Uterus (tissue), 4 donors: ENCODE data around the gene ZDHHC8. TPM values are rescaled to one million over a fixed set of nuclear protein-coding genes. Genes with fewer than 3 reads are reported as not detected.

Experiments used
- DNase-seq, 2 donors: peaks; one replicate each; pipeline ENCODE4 v3.0.0-alpha.2; 2019 to 2020
- H3K27ac ChIP-seq, 2 donors: fragments of 200-600 bp; sonication (generic); 1 replicate in 1 of 2; 2 replicates in 1 of 2; pipeline ENCODE4 v1.5.1; 2016 to 2018
- H3K27me3 ChIP-seq, 2 donors: fragments of 200-600 bp; sonication (generic); one replicate each; pipeline ENCODE4 v1.5.1; 2018 to 2019; ENCODE audit warnings: control low read depth in 1 of 2
- H3K36me3 ChIP-seq, 2 donors: fragments of 200-600 bp; sonication (generic); one replicate each; pipeline ENCODE4 v1.5.1; 2019; ENCODE audit warnings: control low read depth in 1 of 2
- H3K4me1 ChIP-seq, 2 donors: fragments of 200-600 bp; sonication (generic); one replicate each; pipeline ENCODE4 v1.5.1; 2018 to 2019; ENCODE audit warnings: control low read depth in 1 of 2
- H3K4me3 ChIP-seq, 2 donors: fragments of 200-600 bp; sonication (generic); 1 replicate in 1 of 2; 2 replicates in 1 of 2; pipeline ENCODE4 v1.5.1; 2018 to 2019; ENCODE audit warnings: mild to moderate bottlenecking in 1 of 2
- H3K9me3 ChIP-seq, 2 donors: fragments of 200-600 bp; sonication (generic); one replicate each; pipeline ENCODE4 v1.5.1; 2019; ENCODE audit warnings: control low read depth in 1 of 2
- POLR2A ChIP-seq, 2 donors: fragments of 450-650 bp; IDR thresholded peaks; one replicate each; pipeline ENCODE4 v1.6.1; 2016; ENCODE audit warnings: antibody characterized with exemption in 2 of 2, mild to moderate bottlenecking in 1 of 2, moderate library complexity in 1 of 2
- intact Hi-C: fragments of 100-400 bp; cut with DNase I; formaldehyde crosslinking; loops from one replicate; pipeline ENCODE4 v1.15.1; 2023; ENCODE audit warnings: low total_unique reads
- total RNA-seq, 4 donors: library from RNA; depleted of rRNA in 3 of 4; stranded (reverse); fragments of >200 nt in 3 of 4; gene quantifications; one replicate each; pipeline versions ENCODE4 v1.1.0 to v1.2.4, GENCODE V29; 2014 to 2023
- TF ChIP-seq, protein P1 (sequence below), 4 experiments: fragments of 200-600 bp in 2 of 4; fragments of 450-650 bp in 2 of 4; sonication (generic) in 2 of 4; IDR thresholded peaks; one replicate each; pipeline ENCODE4 v1.5.1; 2016 to 2019; ENCODE audit warnings: antibody characterized with exemption in 4 of 4, mild to moderate bottlenecking in 2 of 4, moderate library complexity in 1 of 4
- donor health status: DM: yes; HTN: yes; CAD: no.

The ZDHHC8 gene
- total RNA-seq, 4 donors from 2014 or later = 2.4 to 87.9 (median 20.1) TPM

DNA sequence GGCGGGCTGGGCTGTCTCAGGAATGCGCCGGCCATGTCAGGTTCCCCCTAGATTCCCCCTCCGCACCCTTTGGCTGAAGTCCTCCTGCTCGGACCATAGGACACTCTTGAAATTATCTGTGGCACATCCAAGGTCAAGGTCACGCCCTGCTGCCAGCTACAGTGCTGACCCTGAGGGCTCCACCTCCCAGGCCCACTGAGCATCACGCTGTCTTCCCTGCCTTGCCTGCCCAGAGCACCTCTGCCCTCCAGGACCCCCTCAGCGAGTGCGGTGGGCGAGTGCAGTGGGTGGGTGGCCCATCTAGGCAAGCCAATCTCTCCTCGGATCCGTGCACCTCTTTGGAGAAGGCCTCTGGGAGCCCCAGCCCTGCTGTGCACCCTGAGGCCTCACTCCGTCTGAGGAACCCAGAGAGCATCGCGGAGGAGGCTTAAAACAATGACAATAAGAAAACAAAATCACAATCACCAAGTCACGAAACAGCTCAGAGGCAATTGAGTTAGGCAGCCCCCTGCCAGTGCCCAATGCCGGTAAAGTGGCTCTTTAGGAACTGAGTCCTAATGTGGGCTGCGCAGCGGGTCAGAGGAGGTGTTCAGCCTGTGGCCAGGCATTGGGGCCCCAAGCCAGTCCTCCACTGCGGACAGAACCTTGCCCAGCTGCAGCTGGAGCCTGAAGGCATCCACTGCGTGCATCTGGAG is 45.8 kb downstream of the ZDHHC8 start:
- intact Hi-C loops = no loop called here
- DNase-seq = no peak
- no peak overlapping the region for H3K27ac ChIP-seq
- no peaks in the 10 kb centered on the region for H3K36me3 ChIP-seq
- no peak overlapping the region for H3K4me3 ChIP-seq
- no peaks in the 10 kb centered on the region for H3K9me3 ChIP-seq
- H3K27me3 ChIP-seq = no peaks in the 10 kb centered on the region
- H3K4me1 ChIP-seq = no peaks in the 10 kb centered on the region
- TF ChIP-seq POLR2A (IDR thresholded peaks at IDR 0.05) = no peak
- TF ChIP-seq, protein P1, sequence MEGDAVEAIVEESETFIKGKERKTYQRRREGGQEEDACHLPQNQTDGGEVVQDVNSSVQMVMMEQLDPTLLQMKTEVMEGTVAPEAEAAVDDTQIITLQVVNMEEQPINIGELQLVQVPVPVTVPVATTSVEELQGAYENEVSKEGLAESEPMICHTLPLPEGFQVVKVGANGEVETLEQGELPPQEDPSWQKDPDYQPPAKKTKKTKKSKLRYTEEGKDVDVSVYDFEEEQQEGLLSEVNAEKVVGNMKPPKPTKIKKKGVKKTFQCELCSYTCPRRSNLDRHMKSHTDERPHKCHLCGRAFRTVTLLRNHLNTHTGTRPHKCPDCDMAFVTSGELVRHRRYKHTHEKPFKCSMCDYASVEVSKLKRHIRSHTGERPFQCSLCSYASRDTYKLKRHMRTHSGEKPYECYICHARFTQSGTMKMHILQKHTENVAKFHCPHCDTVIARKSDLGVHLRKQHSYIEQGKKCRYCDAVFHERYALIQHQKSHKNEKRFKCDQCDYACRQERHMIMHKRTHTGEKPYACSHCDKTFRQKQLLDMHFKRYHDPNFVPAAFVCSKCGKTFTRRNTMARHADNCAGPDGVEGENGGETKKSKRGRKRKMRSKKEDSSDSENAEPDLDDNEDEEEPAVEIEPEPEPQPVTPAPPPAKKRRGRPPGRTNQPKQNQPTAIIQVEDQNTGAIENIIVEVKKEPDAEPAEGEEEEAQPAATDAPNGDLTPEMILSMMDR (IDR thresholded peaks at IDR 0.05) = no peak

DNA sequence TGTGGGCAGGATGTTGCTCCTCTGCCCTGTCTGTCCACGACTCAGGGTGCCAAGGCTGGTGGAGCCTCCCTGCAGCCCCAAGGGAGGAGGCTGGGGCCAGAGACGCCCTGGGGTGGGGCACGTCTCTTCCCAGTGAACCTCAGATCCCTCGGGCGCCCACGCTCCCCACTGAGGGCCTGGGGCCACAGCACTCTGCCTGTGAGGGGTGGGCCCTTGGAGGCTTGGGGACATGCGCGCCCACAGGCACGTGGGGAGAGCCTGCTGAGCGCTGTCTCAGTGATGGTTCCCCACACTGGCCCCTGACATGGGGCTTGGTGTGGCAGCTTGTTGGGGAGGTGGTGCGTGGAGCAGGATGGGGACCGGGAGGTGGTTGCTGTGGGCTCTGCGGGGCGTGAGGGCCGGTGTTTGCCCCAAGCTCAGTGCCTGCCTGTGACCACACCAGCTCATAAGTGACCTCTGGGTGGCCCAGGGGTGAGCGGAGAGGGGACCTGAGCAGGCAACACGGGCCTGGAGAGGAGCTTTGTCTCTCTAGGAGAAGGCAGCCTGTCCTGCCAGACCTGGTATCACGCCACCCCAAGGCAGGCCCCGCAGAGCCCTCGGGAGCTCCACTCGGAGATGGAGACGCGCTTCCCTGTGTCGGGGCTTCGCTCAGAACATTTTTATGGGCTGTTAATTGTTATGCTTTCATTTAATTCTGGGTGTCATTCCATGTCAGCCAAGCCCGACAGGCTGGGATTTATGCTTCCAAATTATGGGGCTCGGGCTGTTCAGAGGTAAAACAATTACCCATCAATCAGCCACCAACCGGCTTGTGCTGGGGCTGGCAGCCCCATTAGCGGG is 46.7 kb downstream of the ZDHHC8 start:
- Histone ChIP-seq H3K36me3 (no peaks in the 10 kb centered on the region), H3K27ac (no peak overlapping the region), H3K9me3 (no peaks in the 10 kb centered on the region), H3K27me3 (no peaks in the 10 kb centered on the region), H3K4me3 (no peak overlapping the region), H3K4me1 (no peaks in the 10 kb centered on the region)
- no peak for TF ChIP-seq POLR2A (IDR thresholded peaks at IDR 0.05)
- TF ChIP-seq, protein P1 (IDR thresholded peaks at IDR 0.05) = no peak
- DNase-seq = no peak
- intact Hi-C loops = no loop called here

DNA sequence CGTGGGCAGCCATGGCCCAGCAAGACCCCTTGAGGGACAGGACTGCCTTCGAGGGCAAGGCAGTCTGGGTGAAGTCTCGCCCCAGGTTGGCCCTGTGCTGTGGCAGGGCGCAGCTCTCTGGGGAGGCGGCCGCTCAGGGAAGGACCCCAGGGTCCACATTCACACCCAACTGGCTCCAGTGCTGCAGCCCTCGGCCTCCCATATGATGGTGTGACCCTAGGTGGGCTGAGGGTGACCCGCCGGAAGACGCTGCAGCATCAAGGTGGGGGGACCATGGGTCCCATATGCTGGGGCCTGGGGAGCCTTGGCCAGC is 47.3 kb downstream of the ZDHHC8 start:
- Histone ChIP-seq H3K27me3 (no peaks in the 10 kb centered on the region), H3K4me1 (no peaks in the 10 kb centered on the region), H3K4me3 (no peak overlapping the region), H3K36me3 (no peaks in the 10 kb centered on the region), H3K9me3 (no peaks in the 10 kb centered on the region), H3K27ac (no peak overlapping the region)
- intact Hi-C loops = no loop called here
- TF ChIP-seq, protein P1 (IDR thresholded peaks at IDR 0.05) = no peak
- no peak for TF ChIP-seq POLR2A (IDR thresholded peaks at IDR 0.05)
- no peak for DNase-seq

DNA sequence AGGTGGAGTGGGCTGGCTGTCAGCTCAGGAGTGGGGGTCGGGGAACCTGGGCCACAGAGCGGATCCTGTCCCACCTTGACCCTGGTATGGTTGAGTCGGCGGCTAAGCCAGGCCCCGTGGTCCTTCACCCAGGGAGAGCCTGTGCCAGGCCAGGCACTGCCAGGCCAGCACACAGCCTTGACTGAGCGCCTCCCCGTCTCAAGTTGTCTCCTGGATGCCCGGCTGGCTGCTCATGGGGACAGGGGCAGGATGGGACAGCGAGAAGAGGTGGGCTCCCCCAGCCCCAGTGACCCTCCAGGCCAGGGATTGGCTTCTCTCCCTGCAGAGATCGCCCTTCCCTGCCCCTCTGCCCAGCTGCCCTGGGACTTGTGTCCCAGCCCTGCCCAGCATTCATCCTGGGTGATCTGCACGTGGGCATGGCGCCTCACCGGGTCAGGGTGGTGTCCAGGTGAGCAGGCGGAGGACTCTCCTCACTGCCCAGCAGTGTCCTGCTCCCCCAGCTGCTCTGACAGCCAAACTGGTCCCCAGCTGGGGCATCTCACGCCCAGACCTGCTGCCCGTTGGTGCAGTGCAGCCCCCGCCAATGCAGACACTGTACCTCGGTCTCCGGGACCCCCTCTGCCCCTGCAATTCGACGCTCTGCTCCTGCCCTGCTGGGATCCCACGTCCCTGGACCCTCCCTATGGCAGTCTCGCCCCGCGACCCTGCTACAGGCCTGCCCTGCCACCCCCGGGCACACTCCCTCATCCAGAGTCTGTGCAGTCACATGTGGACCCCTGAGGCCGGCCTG is 48.0 kb downstream of the ZDHHC8 start:
- Histone ChIP-seq H3K4me1 (no peaks in the 10 kb centered on the region), H3K27me3 (no peaks in the 10 kb centered on the region), H3K4me3 (no peak overlapping the region), H3K36me3 (no peaks in the 10 kb centered on the region), H3K9me3 (no peaks in the 10 kb centered on the region), H3K27ac (no peak overlapping the region)
- no peak for DNase-seq
- intact Hi-C loops = no loop called here
- TF ChIP-seq POLR2A (IDR thresholded peaks at IDR 0.05) = no peak
- TF ChIP-seq, protein P1 (IDR thresholded peaks at IDR 0.05) = no peak

DNA sequence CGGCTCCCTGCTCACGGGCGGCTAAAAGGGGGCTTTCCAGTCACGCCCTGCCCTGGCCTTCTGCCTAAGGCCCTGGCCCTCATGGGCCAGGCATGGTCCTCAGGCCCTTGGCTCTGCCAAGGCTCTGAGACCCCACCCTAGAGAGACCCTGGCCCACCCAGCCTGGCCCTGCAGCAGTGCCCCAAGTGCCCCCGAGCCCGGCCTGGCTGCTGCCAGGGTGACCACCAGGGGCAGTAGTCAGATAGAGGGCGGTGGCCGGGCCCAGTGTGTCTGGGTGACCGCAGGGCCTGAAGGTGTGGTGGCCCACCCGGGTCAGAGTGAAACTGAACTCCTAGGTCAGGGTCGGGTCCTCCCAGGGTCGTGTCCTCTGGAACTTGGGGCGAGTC is 48.6 kb downstream of the ZDHHC8 start:
- Histone ChIP-seq H3K36me3 (no peaks in the 10 kb centered on the region), H3K4me1 (no peaks in the 10 kb centered on the region), H3K27ac (no peak overlapping the region), H3K9me3 (no peaks in the 10 kb centered on the region), H3K27me3 (no peaks in the 10 kb centered on the region), H3K4me3 (no peak overlapping the region)
- intact Hi-C loops = no loop called here
- DNase-seq = no peak
- TF ChIP-seq, protein P1 (IDR thresholded peaks at IDR 0.05) = no peak
- TF ChIP-seq POLR2A (IDR thresholded peaks at IDR 0.05) = no peak
